Activated gamma-delta T cell treated with anti-CD3 and anti-CD28 coated beads, Interleukin-2, amount 50 U/mL, for 16 hours (primary cell): ENCODE results near the gene ARHGAP25.

Experiments
- DNase-seq: peaks from one replicate; pipeline ENCODE4 v3.0.0-alpha.2; 2020; ENCODE audit warnings: low read depth

The ARHGAP25 gene

DNA sequence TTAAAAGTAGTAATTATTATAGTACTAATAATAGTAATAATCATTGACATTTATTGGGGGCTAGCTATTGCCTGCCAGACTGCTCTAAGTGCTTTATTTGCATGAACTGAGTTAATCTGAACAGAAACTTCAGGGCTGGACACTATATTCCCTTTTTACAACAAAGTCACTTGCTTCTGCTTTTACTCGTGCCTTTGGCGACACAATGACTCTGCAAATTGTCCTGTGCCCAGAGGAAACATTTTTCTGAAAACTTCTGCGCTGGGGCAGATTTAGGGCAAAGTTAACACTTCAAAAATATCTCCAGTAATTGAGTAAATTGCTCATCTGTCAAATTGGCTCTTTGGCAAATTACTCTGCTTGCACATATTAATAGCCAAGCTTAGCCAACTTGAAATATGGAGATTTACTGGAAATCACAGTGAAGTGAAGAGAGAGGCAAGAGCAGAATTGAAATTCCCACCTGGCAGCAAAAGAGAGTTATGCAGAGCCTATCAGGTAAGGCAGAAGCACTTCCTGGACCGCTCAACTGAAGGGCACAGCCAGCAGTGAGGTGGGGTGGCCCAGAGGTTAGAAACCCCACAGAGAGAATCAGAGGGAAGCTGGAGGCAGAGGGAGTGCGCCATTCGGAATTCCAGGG, 100.2 kb downstream of the ARHGAP25 start:
- no peak for DNase-seq

DNA sequence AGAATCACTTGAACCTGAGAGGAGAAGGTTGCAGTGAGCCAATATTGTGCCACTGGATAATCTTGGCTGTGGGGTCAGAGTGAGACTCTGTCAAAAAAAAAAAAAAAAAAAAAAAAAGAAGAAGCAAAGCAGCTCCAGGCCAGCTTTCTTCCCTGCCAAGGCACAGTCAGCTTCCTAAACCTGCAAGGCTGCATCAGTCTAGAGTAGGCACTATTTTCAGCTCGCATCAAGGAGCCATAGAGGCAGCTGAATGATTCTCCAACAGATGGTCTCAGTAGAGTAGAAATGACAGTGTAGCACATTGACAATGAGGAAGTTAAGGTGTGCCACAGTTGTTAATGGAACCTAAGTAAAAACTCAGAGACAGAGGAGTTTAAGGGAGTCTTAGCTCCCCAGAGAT, 101.0 kb downstream of the ARHGAP25 start:
- no peak for DNase-seq

DNA sequence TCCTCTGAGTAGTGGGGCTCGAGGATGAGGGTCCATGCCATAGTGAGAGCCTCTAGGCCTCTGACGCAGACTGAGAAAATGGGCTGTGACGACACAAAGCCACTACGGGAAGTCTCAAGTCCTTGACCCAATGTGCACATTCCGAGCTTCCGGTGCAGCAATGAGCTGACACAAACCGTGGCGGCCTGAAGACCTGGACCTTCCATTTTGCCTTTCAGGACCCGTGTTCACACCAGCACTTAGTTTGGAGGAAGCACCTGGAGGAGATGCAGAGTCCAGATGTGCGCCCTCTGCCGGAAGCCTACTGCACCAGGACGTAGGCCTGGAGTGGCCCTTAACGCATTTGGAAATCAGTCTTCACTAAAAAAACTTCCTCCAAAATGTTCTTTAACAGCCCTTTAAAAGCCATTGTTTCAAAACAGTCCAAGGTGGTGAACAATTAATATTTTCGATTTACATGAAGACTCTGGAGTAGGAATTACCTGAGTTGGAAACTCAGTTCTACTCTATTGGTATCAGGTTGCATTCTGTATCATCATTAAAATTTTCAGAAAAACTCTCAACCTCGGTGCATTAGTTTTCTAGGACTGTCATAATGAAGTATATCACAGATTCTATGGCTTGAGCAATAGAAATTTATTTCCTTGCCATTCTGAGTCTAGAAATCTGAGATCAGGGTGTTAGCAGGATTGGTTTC, 102.7 kb downstream of the ARHGAP25 start:
- DNase-seq, result peak; percentile 56

DNA sequence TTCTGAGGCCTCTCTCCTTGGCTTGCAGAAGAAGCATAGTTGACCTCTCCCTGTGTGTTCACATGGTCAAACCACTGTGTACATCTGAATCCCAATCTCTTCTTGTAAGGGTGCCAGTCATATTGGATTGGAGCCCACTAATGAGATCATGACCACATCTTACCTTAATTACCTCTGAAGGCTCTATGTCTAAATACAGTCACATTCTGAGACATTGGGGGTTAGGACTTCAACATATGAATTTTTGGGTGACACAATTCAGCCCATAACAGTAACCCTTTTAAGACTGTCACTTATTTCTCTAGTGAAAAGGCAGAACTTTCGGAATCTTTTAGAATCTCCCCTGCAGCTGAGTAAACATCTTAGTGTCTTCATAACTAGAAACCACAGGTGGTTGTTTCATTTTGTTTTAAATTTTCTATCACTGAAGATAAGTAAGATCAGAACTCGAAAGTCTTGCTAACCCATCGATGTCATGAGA, 103.3 kb downstream of the ARHGAP25 start:
- DNase-seq, result no peak

DNA sequence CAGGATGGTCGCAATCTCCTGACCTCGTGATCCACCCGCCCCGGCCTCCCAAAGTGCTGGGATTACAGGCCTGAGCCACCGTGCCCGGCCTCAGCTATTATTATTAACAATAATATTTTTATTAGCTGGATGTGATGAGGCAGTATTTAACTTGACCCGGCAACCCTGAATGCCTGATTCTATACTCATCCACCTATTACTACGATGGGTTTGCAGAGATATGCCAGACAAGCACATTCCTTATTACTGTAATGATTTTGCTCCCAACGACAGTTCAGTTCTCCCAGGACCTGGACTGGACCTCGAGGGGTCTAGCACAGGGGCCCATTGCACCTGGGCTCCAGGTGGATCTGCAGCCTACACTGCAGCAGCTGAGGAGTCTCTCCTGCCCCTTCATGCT, 104.0 kb downstream of the ARHGAP25 start:
- DNase-seq, result no peak

DNA sequence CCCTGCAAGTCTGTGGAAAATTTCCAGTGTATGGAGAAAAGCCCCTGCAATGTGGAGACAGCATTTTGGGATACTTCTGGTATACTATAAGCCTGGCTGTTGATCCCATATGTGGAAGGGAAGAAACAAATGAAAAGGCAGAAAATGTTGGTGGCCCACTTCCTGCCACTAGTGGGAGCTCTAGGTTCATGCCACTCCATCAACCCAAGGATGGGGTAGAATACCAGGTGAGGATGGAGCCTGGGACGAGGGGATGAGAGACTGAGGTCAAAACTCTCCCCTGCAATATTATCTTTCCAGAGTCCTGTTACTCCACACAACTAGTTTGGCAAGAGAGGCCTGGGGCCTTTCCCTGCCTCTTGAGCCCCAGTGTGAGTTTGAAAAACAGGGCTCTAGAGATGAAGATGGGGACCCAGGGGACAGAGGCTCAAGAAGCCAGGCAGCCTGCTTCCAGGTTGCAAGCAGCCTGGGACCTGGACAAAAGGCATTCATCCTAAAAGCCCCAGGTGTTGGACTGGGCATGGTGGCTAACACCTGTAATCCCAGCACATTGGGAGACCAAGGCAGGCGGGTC, 104.7 kb downstream of the ARHGAP25 start:
- no peak for DNase-seq

DNA sequence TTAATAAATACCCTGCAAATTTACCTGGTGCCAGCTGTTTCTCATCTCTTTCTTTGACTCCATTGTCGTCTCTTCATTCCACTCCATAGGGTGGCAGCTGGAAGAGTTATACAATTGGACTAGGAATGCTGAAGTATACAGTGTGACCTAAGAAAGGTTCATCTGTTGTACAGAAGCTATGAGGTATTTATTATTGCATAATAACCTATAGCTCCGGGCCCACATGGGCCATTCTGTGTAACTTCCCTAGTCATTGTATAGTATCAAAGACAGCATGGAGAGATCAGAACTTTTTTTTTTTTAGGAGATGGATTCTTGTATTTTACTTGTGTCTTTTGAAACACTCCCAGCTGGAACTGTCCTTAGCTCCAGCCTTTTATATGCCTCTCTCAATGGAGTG, 110.4 kb downstream of the ARHGAP25 start:
- no peak for DNase-seq

DNA sequence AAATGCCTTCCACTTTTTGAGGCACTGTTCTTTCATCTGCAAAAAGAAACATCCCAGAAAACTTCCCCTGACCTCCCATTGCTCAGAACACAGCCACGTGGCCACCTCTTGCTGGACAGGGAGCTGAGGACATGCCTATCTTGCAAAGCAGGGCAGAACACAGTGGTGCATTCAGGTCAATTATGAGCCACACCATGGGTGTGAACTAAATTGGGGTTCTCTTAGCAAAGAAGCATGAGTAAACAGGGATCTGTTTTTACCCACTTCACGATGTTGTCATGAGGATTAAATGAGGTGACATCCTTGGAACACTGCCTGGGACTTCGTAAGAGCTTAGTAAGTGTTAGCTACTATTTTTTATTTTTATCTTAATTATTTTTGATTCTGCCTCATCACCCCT, 111.5 kb downstream of the ARHGAP25 start:
- no peak for DNase-seq

DNA sequence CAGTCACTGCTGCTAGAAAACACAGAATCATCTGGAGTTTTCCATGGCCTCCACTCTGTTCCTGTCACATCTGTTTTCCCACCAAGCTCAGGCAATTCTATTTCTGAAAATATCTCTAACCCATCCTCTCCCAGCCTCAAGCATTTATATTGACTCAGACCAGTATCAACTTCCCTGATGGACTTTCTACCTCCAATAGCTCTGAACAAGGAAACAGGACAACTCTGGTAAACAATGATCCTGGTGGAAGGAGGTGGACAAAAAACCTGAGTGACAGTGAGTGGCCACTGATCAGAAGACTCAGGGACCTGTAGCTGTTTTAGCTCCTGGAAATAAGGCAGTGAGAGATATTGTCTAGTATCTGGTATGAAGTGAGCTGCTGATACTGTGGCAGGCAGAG, 113.1 kb downstream of the ARHGAP25 start:
- no peak for DNase-seq

DNA sequence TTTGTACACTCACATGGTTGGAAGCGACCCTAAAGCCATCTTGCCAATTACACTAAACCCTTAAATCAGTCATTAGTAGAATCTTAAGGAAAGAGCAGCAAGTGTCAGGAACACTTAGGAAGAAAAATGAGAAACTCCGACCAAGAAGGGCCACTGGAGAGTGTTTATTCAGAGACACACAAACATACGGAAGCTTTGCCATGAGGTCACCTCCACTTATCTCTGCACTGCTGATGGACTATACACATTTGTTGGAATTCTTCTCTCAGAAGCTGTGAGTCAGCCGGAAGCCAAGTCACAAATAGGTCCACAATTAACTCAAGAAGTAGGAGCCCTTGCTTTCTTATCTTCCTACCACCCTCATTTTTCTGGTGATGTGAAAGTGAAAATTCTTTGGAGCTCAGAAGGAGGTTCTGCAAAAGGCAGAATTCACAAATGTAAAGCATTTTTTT, 115.0 kb downstream of the ARHGAP25 start:
- DNase-seq, result no peak

DNA sequence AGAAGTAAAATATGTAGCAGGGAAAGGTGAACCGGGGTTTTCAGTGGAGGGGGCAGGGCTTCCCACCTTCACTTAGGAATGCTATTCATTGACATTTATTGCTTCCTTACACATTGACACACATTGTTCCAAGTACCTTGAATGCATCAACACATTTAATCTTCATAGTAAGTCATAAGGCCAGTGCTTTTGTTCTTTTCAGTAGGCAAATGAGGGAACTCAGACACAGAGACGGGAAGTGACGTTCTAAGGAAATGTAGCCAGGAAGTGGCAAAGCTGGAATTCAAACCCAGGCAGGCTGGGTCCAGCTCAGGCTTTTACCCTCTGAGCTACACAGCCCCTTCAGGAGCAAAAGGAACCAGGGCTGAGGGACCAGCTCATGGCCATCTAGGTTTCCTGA, 115.9 kb downstream of the ARHGAP25 start:
- DNase-seq, result no peak

DNA sequence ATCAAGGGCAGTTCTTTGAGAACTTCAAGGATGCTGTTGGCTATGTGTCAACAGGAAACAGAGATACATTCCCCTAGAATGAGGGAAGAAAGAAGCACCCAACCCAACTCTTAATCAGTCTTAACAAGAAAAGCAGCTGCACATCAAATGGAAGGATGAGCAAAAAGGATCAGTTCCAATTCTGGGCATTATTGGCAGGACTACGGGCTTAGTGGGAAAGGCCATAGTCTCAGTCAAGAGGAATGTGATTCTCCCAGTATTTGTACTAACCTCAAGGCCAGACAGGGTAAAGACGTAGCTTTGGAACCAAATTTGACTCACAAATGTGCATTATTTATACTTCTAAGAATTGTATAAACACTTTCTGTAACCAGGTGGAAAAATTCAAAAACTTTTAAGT, 118.4 kb downstream of the ARHGAP25 start:
- DNase-seq, result no peak

DNA sequence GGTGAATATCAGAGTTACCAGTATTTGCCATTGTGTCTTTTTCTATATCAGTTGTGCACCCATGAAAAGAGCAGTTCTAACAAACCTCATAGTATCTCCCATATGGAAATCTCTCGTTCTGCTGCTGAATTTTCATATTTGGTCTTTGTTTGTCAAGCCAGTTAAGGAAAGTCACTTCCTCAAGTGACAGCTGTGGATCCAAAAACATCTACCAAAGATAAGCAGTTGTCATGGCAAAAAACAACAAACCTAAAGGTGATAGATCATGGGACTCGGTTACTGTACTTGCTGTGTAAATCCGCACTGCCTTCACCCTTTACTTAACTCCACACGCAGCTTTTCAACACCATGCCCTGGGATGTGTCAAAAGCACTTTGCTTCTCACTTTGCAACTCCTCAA, 119.3 kb downstream of the ARHGAP25 start:
- DNase-seq, result no peak

DNA sequence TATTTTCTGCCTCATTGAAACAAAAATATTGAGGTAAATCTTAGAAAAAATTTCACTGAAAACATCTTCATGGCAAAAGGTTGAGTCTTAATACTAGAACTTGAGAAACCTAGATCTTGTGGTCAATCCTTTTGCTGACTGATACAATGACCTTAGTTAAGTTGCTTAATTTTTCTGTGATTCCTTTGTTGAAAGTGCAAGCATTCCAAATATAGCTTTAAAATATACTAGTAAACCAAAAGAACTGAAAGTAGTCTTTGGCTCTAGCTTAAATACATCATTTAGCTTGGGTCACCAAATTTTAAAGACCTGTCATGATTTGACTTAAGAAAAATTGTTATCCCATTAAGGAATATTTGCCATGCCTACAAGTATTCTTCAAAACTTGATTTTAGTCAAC, 119.9 kb downstream of the ARHGAP25 start:
- no peak for DNase-seq

DNA sequence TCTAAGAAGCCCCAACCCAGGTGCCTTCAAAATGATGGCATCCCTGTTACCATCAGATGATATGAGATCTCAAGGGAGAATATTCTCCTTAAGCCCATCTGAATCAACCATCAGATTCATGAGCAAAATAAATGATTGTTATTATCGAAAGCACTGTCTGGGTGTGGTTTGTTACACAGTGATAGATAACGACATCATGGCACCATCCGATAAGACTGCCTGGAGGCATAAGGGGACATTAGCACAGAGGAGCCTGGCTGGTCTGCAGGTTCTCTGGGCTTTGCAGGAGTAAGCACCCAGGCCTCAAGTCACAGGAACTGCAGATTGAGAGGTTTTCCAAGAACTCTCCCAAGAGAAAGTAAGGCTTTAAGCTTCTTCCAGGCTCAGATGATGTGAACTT, 120.9 kb downstream of the ARHGAP25 start:
- DNase-seq, result no peak

DNA sequence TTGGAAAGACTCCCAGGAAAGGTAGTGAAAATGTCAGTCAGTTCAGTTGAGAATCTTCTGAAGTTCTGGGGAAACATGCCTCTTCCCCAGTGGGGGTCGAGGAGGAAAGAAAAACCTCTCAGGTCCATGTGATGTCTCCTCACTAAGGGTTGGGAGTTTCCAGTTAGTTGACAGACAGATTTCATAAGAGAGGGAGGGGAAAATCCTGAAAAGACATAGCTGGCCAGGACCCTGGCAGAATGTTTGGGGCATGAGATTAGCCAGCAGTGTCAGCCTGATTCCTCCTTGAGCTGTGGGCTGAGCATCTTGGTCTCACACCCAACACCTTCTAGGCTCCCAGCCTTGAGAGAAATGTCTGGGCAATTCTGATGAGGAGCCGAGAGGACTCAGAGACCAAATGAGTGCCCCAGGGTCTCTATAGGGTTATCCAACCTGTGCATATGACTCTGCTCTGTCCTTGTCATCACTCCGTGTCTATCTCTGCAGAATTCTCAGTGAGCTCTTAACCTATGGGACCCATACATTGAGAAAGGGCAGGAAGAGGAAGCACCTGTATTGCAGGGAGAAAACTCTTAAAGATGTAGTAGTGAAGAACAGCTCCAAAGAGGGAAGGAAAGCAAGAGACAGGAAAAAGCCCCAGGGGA, 122.7 kb downstream of the ARHGAP25 start:
- no peak for DNase-seq

DNA sequence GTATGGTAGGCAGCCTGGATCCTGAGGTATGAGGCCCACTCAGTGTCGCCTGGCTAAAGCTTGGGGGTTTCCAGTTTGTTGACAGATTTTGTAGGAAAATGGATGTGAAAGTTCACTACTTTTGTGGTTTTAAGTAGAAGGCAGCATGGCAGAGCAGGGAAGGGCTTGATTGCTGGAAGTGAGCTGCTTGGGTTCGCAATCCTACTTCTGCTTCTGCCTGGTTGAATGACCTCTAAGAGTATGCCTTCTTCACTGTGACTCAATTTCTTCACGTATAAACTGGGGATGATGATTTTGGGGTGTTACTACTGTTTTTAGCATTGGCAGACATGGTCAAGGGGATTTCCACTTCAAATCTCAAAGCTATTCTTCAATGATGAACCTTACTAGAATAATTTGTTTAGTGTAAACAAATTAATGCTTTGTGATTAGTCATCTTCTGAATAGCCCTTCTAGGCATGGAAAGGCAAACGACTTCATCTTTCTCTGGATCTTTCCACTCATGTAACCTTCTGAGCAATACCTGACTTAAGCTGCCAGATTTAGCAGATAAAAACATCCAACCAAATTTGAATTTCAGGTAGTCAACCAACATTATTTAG, 123.3 kb downstream of the ARHGAP25 start:
- no peak for DNase-seq

DNA sequence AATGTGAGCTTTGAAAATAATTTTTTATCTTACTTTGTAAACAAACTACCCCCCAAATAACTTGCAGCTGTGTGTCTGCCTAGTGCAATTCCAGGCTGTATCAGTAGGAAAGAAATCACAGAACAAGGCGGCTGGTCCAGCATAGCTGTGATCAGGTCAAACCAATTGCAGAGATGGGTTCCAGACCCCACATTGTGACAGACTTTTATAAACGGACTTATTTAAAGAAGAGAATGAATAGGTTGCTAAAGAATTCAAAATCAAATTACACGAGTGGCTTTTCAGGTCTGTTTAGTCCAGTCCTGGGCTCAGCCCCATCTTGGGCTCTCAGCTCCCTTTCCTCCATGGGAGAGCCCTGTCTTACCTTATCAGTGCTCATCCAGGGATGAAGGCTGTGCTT, 125.5 kb downstream of the ARHGAP25 start:
- no peak for DNase-seq

DNA sequence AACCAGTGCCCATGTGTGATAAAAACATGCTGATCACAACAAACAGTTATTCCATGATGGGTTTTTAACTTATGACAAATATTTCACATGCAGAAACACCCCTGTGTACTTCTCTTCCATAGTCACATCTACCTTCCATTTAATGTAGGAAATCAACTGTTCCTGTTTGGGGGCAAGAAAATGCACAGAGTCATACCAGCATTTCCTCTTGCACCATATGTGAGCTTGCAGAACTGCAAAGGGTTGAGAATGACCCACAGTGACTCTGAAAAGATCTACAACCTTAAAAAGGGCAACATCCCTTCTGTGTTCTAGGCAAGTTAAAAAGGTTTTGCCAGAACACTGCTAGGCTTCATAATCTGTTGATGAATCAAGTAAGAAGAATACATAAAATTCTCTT, 126.7 kb downstream of the ARHGAP25 start:
- DNase-seq, result no peak

DNA sequence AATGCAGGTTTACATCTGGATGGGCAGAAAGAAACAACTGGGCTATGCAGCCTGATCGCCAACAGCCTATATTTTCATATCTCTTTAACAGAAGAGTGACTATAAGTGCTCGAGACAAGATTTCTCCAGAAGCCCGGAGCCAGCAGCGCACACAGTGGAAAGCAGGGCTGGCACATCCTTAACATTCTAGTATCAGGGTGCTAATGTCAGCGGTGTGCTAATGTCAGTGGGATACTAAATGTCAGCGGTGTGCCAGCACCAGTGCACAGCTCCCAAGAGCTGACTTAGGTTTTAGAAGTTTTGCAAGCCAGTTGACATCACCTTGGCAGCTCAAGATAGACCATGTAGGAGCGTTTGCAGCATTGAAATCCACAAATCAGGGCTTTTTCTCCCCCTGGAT, 128.3 kb downstream of the ARHGAP25 start:
- DNase-seq, result no peak

DNA sequence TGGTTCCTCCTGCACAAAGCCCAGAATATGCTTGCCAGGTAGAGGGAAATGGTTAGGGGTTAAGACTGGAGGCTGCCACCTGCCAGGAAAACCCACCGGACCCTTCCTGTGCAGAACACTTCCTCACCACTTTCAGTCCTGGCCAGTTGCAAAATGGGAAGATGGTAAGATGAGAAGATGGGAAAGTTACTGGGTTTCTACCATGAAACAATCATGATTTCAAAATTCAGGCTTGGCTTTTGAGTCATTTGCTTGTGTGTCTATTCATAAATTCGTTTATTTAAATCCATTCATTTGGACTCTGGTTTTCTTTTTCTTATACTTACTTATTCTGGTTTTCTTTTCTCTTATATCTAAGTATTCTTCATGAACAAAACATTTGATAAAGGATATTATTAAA, 129.4 kb downstream of the ARHGAP25 start:
- no peak for DNase-seq

DNA sequence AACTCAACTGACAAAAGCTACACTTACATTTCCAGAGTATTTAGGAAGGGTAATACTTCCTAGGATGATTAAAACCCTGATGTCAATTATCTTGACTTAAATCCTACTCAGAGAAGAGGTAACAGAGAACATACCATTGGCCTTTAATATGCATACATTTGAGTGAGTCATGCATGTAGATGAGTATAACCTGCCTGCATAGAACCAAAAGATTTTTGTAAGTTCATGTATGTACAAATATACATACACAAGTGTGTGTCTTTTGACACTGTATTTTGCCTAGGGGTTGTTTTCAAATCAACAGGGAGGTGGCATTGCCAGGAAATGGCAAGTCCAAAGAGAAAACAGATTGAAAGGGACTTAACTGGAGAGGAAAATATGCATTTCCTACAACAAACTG, 130.5 kb downstream of the ARHGAP25 start:
- no peak for DNase-seq

DNA sequence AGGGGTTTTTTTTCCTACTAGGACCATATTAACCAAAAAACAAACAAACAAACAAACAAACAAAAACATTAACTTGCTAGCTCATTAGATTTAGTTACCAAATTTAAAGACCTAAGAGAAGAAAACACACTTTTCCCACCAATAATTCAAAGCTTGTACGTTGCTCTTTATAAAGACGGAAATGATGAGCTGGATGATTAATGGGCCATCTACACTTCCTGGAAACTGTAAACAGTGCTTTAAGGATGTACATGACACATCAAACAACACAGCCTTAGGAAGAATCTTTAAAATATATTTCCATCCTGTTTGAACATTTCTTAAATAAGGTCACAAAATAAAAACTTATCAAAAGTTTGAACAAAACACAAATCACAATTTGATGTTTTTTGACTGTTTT, 135.6 kb downstream of the ARHGAP25 start:
- DNase-seq, result no peak
